GM10266 (cell line): ENCODE data around the gene DDX10.

Source experiments
- DNase-seq: peaks from one replicate; pipeline ENCODE4 v3.0.0; 2012; ENCODE audit errors: extremely low spot score
- TF ChIP-seq, protein P1 (sequence below): IDR thresholded peaks from 2 replicates; pipeline ENCODE4 v1.5.1; 2012; ENCODE audit warnings: mild to moderate bottlenecking, low read depth; ENCODE audit not compliant: control insufficient read depth, insufficient read depth; ENCODE audit errors: missing control alignments

Gene DDX10

DNA sequence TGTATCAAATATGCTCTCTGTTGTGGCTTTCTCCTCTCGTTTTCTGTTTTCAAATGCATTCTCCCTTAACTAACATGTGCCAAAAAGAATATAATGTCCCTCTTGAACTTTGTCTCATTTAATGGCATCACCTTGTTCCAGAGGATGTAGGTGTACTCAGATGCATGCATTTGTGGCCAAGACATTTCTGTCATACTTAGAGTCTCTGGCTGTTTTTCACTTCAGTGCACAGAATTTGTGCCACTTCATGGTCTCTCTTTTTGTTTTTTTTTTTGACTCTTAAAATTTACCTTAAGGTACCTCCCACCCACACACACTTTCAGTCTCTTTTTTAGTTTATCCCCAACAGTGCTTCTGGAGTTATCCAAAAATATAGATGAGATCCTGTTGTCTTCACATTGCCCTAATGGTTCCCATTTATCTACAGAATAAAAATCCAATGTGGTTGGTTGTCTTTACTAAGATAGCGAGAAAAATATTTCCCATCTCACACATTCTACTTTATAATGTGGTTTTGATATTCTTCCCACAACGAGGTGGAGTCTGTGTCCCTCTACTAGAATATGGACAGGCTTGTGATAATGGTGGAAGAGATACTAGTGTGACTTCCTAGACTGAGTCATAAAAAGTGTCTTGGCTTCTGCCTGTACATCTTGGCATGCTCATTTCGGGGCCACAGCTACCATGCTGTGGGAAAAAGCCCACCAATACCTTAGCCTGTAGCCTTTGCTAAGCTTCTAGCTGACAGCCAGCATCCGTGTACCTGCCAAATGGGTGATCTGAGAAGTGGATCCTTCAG lies 125.8 kb downstream of the DDX10 start:
- TF ChIP-seq, protein P1, sequence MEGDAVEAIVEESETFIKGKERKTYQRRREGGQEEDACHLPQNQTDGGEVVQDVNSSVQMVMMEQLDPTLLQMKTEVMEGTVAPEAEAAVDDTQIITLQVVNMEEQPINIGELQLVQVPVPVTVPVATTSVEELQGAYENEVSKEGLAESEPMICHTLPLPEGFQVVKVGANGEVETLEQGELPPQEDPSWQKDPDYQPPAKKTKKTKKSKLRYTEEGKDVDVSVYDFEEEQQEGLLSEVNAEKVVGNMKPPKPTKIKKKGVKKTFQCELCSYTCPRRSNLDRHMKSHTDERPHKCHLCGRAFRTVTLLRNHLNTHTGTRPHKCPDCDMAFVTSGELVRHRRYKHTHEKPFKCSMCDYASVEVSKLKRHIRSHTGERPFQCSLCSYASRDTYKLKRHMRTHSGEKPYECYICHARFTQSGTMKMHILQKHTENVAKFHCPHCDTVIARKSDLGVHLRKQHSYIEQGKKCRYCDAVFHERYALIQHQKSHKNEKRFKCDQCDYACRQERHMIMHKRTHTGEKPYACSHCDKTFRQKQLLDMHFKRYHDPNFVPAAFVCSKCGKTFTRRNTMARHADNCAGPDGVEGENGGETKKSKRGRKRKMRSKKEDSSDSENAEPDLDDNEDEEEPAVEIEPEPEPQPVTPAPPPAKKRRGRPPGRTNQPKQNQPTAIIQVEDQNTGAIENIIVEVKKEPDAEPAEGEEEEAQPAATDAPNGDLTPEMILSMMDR: no peak
- peak; percentile 9 for DNase-seq

DNA sequence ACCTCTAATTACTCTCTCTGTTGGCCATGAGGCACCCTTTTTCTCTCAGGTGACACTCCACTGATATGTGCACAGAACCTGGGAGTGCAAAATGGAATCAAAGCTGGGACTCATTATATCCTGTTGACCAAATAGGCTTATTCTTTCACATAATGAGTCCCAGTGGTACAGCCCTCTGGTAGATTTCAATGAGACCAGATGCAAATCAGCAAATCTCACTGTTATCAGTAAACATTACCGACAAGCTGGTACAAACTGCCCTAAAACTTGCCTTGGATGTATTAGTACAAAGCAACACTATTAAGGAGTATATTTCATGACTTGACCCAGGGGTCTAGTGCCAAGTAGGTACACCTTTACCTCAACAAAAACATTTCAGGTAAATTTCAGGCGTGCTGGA lies 128.3 kb downstream of the DDX10 start:
- TF ChIP-seq, protein P1: no peak
- no peak for DNase-seq

DNA sequence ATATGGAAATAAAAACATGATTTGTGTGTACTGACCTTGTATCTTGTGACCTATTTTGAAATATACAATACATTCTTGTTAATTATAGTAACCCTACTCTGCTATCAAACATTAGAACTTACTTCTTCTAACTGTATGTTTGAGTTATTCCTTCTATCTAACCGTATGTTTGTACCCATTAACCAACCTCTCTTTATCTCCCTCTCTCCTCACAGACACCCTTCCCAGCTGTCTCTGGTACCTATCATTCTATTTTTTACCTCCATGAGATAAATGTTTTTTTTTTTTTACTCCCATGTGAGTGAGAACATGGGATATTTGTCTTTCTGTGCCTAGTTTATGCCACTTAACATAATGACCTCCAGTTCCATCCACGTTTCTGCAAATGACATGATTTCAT lies 128.7 kb downstream of the DDX10 start:
- DNase-seq: no peak
- TF ChIP-seq, protein P1: no peak

DNA sequence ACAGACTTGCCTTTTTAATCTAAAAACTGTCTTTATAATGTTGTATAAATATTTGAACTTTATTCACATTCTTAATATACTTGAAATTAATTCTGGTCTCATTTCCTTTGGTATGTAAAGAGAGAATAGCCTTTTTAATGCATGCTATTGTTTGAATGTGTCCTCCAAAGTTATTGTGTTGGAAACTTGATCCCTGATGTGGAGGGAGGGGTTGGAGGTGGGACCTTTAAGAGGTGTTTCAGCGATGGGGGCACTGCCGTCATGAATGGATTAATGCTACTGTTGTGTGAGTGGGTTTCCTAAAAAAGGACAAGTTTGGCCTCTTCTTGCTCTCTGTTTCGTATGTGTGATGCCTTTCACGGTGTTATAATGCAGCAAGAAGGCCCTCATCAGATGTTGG lies 131.7 kb downstream of the DDX10 start:
- DNase-seq: no peak
- TF ChIP-seq, protein P1: no peak

DNA sequence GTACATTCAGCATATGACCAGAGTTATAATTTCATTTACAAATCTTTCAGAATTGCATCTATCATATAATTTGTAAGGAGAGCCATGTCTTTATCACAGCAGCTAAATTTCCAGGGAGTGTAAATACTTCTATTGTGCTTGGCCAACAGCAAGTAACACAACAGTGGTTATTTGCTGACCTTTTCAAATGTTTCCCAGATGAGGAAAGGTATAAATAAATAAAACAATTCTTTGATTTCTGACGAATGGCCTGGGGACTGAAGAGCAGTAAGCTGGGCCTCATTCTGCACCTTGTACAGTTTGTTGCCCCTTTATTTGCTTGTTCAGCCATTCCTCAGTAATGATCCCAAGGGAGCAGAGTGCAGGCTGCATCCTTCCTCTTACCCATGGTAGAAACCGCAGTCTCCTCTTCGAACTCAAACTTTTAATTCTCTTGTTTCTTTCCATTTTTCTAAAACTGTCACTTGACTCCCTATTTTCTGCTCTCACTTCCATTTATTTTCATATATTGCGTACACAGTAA lies 132.8 kb downstream of the DDX10 start:
- TF ChIP-seq, protein P1: no peak

DNA sequence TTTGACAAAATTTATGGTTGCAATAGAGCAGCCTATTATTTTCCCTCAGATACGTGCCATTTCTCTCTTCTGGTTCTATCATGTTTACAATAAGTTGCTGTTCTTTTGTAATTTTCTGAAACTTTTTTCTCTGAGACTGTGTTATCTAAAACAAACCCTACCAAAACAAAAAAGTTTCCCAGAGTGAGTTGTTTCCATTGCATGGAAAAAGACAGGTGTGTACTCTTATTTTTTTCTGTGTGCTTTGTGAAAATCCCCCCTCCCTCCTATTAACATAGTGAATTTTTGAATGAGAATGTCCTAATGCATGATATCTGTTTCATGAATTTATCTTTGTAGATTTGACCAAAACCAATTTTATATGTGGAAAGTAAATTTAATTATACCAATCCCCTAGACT lies 137.6 kb downstream of the DDX10 start:
- no peak for DNase-seq
- TF ChIP-seq, protein P1: no peak

More for the DNA sequence above, 132.8 kb downstream of the DDX10 start:
- no peak for DNase-seq

DNA sequence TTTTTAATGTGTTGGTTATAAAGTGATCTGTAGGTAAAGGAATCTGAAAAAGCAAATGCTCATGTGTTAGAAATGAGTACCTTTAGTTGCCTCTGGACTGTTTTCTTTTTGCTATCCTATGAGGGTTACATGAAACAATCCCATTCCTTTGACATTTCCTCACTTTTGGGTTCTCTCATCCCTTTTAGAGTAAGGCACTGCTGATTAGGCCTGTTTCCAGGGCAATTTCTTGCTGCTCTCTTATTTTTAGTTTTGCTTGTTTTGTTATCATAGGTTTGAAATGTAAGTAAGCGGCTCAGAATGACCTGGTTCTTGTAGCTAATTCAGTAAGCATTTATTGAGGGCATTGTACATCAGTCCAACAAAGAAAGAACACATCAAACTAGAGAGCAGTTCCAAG lies 138.9 kb downstream of the DDX10 start:
- TF ChIP-seq, protein P1: no peak

More for the DNA sequence above, 138.9 kb downstream of the DDX10 start:
- no peak for DNase-seq
